Islet precursor cell (in vitro differentiated cells): ENCODE data around the gene FUT3.
"Not testable (repeated sequence)": the region's sequence is repeated elsewhere in the genome, so short reads cannot be mapped to it uniquely, and the experiment has no call there.

Experiments used
- DNase-seq: peaks from one replicate; pipeline ENCODE4 v3.0.0-alpha.2; 2018

FUT3 gene

GRCh38 chr19:5844456-5845433 lies 6.5 kb downstream of the FUT3 start:
- DNase-seq = peak; percentile 53

- DNase-seq = no peak
Measured at GRCh38 chr19:5843295-5843927, 7.8 kb downstream of the FUT3 start.

- not testable (repeated sequence) for DNase-seq
Measured at GRCh38 chr19:5841735-5842111, 9.5 kb downstream of the FUT3 start.

GRCh38 chr19:5839065-5840017 lies 11.9 kb downstream of the FUT3 start, which contains the start of gene FUT6:
FUT6 (minus strand) TSS chr19:5839702; CDS start chr19:5832567, 7,135 bp downstream.
- no peak for DNase-seq

- DNase-seq = no peak
Measured at GRCh38 chr19:5838353-5839064, 12.7 kb downstream of the FUT3 start.

DNA sequence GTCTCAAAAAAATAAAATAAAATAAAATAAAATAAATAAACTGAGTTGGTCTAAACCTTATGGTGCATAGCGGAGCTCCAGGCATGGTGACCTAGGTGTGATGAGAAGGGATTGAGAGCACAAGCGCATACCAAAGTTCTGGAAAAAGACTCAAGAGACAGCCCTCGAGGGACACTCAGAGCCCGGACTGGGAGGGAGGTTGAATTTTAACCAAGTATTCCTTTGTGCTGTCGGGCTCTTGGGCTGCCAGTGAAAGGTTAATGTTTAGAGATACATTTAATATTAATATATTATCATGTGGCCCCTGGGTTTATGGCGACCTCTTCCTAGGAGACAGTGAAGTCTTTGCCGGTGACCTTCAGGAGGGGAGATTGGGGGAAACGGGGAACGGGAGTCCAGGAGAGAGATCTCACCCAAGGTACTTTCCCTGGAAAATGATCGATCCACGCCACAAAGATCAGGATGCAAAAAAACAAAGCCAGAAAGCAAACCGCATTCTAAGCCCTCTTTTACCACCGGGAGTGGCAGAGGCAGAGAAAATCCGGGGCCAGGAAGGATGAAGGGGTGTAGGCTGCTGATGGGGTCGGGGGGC lies 13.4 kb downstream of the FUT3 start:
- no peak for DNase-seq

DNA sequence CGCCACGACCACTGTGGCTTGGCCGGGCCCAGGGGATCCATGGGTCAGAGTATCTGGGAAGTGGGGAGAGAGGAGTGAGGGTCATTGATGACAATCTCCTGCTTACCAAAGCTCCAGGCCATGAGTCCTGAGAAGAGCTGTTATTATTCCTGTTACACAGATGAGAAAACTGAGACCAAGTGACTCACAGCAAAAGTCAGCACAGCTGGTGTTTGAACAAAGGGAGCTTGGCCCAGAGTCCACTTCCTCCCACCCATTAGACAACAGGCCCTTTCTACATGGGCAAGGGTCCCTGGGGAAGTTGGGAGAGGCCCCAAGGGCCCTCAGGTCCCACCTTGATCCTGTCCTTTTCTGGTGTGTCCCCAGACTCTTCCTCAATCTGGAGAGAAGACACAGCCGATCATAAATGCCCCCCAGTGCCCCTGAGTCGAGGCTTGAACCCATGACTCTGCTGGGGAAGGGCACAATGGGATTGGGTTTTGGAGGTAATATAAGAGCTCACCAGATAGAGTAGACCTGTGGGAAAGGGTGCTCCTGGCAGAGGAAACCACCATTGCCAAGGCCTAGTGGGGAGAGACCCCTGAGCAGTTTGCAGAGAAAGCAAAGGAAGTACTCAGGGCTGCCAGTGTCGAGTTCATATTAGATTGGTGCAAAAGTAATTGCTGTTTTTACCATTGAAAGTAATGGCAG lies 18.6 kb downstream of the FUT3 start:
- no peak for DNase-seq

DNA sequence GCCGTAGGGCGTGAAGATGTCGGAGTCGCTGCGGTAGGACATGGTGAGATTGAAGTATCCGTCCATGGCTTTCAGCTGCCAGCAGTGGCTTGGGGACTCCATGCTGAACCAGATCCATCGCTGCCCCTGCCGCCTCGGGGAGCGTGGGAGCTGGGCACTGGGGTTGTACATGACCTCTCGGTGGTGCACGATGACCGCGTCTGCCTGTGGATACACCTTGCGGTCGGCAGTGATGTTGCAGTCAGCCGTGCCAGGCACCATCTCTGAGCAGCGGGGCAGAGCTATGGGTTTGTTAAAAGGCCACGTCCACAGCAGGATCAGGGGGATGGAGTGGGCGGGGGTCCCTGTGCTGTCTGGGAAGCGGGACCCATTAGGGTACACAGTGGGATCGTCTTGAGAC lies 19.2 kb downstream of the FUT3 start:
- DNase-seq = no peak

DNA sequence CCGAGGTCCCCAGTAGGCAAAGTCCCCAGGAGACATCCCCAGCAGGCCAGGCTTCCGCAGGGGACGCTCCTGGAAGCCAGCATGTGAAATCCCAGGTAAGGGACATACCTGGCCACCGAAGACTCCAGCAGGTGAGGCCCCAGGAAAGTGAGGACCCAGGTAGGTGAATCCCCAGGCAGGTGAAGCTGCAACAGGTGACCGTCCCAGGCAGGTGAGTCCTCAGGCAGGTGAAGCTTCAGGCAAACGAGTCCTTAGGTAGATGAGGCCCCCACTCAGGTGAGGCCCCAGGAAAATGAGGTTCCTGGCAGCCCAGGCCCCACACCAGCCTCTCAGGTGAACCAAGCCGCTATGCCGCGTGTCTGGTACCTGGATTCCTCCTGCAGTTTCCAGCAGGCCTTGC lies 20.1 kb downstream of the FUT3 start:
- no peak for DNase-seq

DNA sequence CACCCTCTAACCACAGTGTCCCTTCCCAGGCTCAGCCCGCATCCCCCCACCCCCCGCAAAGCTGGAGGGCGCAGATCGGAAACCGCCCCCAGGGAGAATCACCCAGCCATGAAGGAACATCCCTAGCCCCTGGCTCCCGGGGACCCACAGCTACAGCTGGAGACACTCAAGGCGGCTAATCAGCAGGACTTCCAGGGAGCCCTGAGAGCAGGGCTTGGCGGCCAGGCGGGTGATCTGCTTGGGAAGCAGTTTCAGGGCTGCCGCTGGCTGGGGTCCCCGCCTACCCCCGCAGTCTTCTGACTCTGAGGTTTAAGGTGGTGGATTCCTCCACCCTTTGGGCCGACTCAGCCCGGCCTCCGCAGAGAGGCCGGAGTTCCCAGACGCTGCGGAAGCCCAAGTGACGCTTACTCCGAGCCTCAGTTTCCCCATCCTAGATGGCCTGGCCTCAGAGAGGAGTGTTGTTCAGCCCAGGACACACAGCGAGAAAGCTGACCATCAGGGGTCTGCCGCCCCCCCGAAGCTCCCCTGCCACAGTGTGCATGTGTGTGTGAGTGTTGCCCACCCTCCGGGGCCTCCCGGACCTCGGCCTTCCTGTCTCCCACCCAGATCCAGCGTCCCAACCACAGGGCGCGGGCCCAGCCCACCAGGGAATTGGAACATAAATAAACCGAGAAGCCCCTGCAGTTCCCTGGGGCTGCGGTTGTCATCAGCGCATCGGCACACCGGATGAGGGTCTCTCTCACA lies 21.5 kb downstream of the FUT3 start:
- no peak for DNase-seq

- peak; percentile 93 for DNase-seq
Measured at GRCh38 chr19:5828661-5829566, 22.3 kb downstream of the FUT3 start.

GRCh38 chr19:5827891-5828660 lies 23.2 kb downstream of the FUT3 start:
- DNase-seq = peak; percentile 98

GRCh38 chr19:5827342-5827890 lies 23.8 kb downstream of the FUT3 start:
- DNase-seq = no peak

DNA sequence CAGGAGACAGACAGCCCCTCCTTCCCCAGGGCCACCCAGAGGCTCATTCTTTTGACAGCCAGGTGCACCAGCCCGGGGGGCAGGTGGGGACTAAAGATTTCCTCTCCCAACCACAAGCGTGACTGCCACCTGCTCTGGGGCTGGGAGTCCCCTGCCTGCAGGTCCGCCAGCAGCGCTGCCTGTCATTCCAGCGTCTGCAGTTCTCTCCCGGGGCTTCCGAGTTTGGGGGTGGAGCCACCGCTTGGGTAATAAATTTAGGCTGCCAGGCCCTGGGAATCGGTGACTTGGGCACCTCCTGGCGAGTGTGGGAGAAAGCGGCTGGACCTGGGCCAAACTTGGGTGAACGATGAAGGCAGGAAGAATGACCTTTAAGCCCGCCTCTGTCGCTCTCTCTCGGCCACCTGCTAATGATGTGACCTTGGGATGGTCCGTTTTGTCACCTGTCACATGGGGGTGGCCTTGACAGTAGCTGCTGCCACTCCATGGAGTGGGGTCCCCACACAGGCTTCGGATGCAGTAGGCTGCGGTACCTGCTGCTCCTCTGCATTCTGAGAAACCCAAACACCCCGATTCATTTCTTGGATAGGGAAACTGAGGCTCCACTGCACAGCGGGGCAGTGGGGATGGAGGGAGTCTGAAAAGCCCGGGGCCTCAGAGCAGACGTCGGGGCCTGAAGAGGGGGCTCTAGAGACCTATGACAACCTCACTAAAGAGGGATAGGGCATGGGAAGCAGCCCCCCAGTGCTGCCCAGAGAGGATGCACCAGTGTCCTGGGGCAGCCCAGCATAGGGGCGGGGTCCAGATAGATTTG lies 24.5 kb downstream of the FUT3 start:
- peak; percentile 92 for DNase-seq

DNA sequence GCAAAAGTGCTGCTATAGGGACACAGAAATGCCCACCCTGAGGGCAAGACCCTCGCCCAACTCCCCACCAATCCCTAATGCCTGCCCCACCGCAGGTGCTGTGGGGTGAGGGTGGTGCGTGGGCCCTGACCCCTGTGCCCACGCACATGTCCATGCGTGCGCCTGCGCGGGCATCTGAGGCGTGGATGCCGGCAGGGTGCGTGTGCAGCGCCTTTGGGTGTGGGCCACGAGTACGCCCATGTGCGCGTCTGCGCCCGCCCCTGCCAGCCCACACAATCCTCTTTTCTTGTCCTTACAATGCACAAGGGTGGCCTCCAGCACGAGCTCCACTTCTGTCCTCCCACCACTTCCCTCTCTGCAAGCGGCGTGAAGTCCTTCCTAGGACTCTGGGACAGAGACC lies 26.1 kb downstream of the FUT3 start:
- no peak for DNase-seq

DNA sequence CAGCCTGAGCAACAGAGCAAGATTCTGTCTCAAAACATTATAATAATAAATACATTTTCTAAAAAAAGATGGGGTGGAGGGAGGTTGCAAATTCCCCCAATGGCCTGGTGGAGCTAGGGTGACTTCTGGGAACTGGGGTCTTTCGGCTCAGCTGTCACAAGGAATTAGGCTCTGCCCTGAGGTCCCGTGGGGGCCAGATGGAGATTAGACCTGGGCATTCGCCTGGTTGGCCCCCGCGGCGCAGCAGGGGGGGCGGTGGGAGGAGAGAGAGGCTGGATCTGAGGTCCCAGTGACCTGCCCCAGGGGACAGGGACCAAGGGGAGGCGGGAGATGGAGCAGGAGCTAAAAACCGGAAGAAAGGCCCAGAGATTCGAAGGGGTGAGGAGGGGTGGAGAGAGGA lies 26.5 kb downstream of the FUT3 start:
- no peak for DNase-seq

DNA sequence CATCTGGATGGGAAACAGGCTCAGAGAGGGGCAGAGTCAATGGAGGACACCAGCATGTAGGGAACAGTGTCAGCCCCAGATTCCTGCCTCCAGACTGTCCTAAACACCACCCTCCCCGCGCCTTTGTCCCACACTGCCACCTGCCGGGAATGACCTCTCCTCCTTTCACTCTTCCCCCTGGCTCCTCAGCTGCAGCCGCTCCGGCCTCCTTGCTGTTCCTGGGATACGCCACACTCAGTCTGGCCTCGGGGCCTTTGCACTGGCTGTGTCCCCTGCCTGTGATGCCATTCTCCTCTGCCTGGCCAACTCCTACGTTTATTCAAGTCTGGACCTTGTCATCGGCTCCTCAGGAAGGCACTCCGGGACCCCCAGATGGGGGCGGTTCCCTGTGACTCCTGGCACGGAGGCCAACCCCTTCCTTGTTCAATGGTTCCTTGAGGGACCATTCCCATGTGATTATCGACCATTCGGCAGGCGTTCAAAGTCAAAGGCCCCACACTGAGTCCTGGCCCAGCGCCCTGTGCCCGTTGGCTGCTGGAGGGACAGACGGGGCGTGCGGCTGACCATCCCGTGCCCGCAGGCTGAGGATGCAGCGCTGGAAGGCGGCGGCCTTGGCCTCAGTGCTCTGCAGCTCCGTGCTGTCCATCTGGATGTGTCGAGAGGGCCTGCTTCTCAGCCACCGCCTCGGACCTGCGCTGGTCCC lies 27.5 kb downstream of the FUT3 start:
- peak; percentile 82 for DNase-seq
